Neutrophil (primary cell): Measurements from ENCODE around the gene NFYA.

Experiments
- H3K27ac ChIP-seq: fragments of 200-600 bp; sonication (generic); 2 replicates; pipeline ENCODE4 v1.5.1; 2016; ENCODE audit warnings: mild to moderate bottlenecking, moderate library complexity
- H3K27me3 ChIP-seq: fragments of 200-600 bp; sonication (generic); 2 replicates; pipeline ENCODE4 v1.6.0; 2016; ENCODE audit warnings: mild to moderate bottlenecking
- H3K36me3 ChIP-seq: fragments of 200-600 bp; sonication (generic); 2 replicates; pipeline ENCODE4 v1.5.1; 2017
- H3K4me1 ChIP-seq, 2 experiments: fragments of 200-600 bp in 1 of 2; sonication (generic) in 1 of 2; 1 replicate in 1 of 2; 2 replicates in 1 of 2; pipeline versions ENCODE4 v1.5.1 to v1.6.1; 2013 to 2016; ENCODE audit warnings: low read depth in 1 of 2, low read length in 1 of 2, mild to moderate bottlenecking in 1 of 2, moderate library complexity in 1 of 2; ENCODE audit not compliant: control insufficient read depth in 1 of 2, insufficient read depth in 1 of 2
- H3K4me3 ChIP-seq, 2 experiments: fragments of 200-600 bp in 1 of 2; sonication (generic) in 1 of 2; 1 replicate in 1 of 2; 2 replicates in 1 of 2; pipeline ENCODE4 v1.5.1; 2013 to 2016; ENCODE audit warnings: low read depth in 1 of 2, low read length in 1 of 2, mild to moderate bottlenecking in 1 of 2, moderate library complexity in 1 of 2
- H3K9me3 ChIP-seq: fragments of 200-600 bp; sonication (generic); 2 replicates; pipeline ENCODE4 v1.5.1; 2016
- CTCF ChIP-seq: fragments of 200-600 bp; sonication (generic); IDR thresholded peaks from 2 replicates; pipeline ENCODE4 v1.5.1; 2016; ENCODE audit warnings: antibody characterized with exemption

The NFYA gene

GRCh38 chr6:41059556-41059955 lies 13.2 kb upstream of the NFYA start:
- no peak overlapping the region for H3K27ac ChIP-seq
- H3K9me3 ChIP-seq: no peaks in the 10 kb centered on the region
- peaks cover 30% of the 10 kb centered on the region for H3K36me3 ChIP-seq
- H3K4me1 ChIP-seq: no peaks in the 10 kb centered on the region
- H3K27me3 ChIP-seq: no peaks in the 10 kb centered on the region
- H3K4me3 ChIP-seq: no peak overlapping the region
- TF ChIP-seq CTCF: no peak

GRCh38 chr6:41061196-41061726 lies 11.5 kb upstream of the NFYA start:
- Histone ChIP-seq H3K27me3 (no peaks in the 10 kb centered on the region), H3K4me1 (no peaks in the 10 kb centered on the region), H3K9me3 (no peaks in the 10 kb centered on the region), H3K27ac (no peak overlapping the region), H3K36me3 (peaks cover 33% of the 10 kb centered on the region), H3K4me3 (no peak overlapping the region)
- no peak for TF ChIP-seq CTCF

GRCh38 chr6:41062056-41062455 lies 10.7 kb upstream of the NFYA start:
- Histone ChIP-seq H3K4me1 (no peaks in the 10 kb centered on the region), H3K36me3 (peaks cover 34% of the 10 kb centered on the region), H3K27ac (no peak overlapping the region), H3K9me3 (no peaks in the 10 kb centered on the region), H3K4me3 (no peak overlapping the region), H3K27me3 (no peaks in the 10 kb centered on the region)
- no peak for TF ChIP-seq CTCF

- Histone ChIP-seq H3K27me3 (no peaks in the 10 kb centered on the region), H3K36me3 (peaks cover 40% of the 10 kb centered on the region)
- TF ChIP-seq CTCF: no peak
Measured at GRCh38 chr6:41063884-41064285, 8.9 kb upstream of the NFYA start.

GRCh38 chr6:41064841-41065240 lies 7.9 kb upstream of the NFYA start:
- no peak overlapping the region for H3K4me3 ChIP-seq
- no peaks in the 10 kb centered on the region for H3K4me1 ChIP-seq
- no peak for TF ChIP-seq CTCF
- H3K27ac ChIP-seq: no peak overlapping the region
- H3K27me3 ChIP-seq: no peaks in the 10 kb centered on the region
- no peaks in the 10 kb centered on the region for H3K9me3 ChIP-seq
- peaks cover 40% of the 10 kb centered on the region for H3K36me3 ChIP-seq

More at GRCh38 chr6:41063884-41064285, 8.9 kb upstream of the NFYA start:
- Histone ChIP-seq H3K9me3 (no peaks in the 10 kb centered on the region), H3K4me3 (no peak overlapping the region), H3K4me1 (no peaks in the 10 kb centered on the region), H3K27ac (no peak overlapping the region)
